Thoracic aorta (tissue), 2 donors: ENCODE data around the gene ADGRE1. TPM values are rescaled to one million over a fixed set of nuclear protein-coding genes. Genes with fewer than 3 reads are reported as not detected.

ENCODE experiments used
- ATAC-seq: fragments of 150-250 bp; one replicate; pipeline ENCODE4 v1.8.0; 2017; ENCODE audit warnings: low read depth; ENCODE audit not compliant: insufficient number of reproducible peaks, low FRiP score
- DNase-seq: peaks from one replicate; pipeline ENCODE4 v3.0.0-alpha.2; 2020; ENCODE audit warnings: low spot score
- H3K27ac ChIP-seq, 2 donors: fragments of 200-600 bp; sonication (generic); 1 replicate in 1 of 2; 2 replicates in 1 of 2; pipeline ENCODE4 v1.5.1; 2016; ENCODE audit warnings: mild to moderate bottlenecking in 2 of 2, moderate library complexity in 2 of 2
- H3K27me3 ChIP-seq: fragments of 200-600 bp; sonication (generic); replicated peaks from 2 replicates; pipeline ENCODE4 v1.6.0; 2016; ENCODE audit warnings: mild to moderate bottlenecking; ENCODE audit not compliant: insufficient read depth
- H3K36me3 ChIP-seq: fragments of 200-600 bp; sonication (generic); one replicate; pipeline ENCODE4 v1.5.1; 2016
- H3K4me1 ChIP-seq, 2 donors: fragments of 200-600 bp; sonication (generic); 1 replicate in 1 of 2; 2 replicates in 1 of 2; pipeline versions ENCODE4 v1.5.1 to v1.6.0; 2016; ENCODE audit warnings: low read depth in 2 of 2, mild to moderate bottlenecking in 1 of 2; ENCODE audit not compliant: control insufficient read depth in 1 of 2
- H3K4me3 ChIP-seq: fragments of 200-600 bp; sonication (generic); 2 replicates; pipeline ENCODE4 v1.5.1; 2016; ENCODE audit warnings: mild to moderate bottlenecking
- H3K9me3 ChIP-seq: fragments of 200-600 bp; sonication (generic); 2 replicates; pipeline ENCODE4 v1.5.1; 2016
- total RNA-seq, 2 donors: library from RNA; depleted of rRNA; stranded (reverse); fragments of >200 nt; gene quantifications; one replicate each; pipeline versions ENCODE4 v1.1.0 to v1.2.3, GENCODE V29; 2016
- TF ChIP-seq, protein P1 (sequence below): fragments of 200-600 bp; sonication (generic); IDR thresholded peaks from one replicate; pipeline ENCODE4 v1.5.1; 2019; ENCODE audit warnings: antibody characterized with exemption

The ADGRE1 gene
- total RNA-seq, 2 donors from 2014 or later = 0.41 to 0.42 TPM

DNA sequence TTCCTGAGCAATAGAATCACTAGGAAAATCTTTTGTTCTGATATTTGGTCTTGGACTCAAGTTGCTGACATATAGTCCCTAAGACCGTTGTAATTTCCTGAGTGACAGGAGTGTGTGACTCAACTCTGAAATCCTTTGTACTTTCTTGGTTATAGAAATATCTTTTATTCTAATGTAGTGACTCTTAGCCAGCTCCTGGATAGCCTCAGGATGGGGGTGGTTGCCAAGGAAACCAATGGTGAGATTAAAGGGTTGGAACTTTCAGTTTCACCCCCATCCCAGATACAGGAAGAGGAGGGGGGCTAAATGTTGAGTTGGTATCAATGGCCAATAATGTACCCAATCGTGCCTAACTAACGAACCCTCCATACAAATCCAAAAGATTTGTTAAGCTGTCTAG lies 92.0 kb downstream of the ADGRE1 start:
- Histone ChIP-seq H3K4me3 (no peak overlapping the region), H3K36me3 (no peaks in the 10 kb centered on the region), H3K27me3 (no peaks in the 10 kb centered on the region), H3K9me3 (peaks cover 19% of the 10 kb centered on the region), H3K27ac (no peak overlapping the region), H3K4me1 (no peaks in the 10 kb centered on the region)
- DNase-seq (no peak), ATAC-seq (no peak)
- TF ChIP-seq, protein P1, sequence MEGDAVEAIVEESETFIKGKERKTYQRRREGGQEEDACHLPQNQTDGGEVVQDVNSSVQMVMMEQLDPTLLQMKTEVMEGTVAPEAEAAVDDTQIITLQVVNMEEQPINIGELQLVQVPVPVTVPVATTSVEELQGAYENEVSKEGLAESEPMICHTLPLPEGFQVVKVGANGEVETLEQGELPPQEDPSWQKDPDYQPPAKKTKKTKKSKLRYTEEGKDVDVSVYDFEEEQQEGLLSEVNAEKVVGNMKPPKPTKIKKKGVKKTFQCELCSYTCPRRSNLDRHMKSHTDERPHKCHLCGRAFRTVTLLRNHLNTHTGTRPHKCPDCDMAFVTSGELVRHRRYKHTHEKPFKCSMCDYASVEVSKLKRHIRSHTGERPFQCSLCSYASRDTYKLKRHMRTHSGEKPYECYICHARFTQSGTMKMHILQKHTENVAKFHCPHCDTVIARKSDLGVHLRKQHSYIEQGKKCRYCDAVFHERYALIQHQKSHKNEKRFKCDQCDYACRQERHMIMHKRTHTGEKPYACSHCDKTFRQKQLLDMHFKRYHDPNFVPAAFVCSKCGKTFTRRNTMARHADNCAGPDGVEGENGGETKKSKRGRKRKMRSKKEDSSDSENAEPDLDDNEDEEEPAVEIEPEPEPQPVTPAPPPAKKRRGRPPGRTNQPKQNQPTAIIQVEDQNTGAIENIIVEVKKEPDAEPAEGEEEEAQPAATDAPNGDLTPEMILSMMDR = no peak

DNA sequence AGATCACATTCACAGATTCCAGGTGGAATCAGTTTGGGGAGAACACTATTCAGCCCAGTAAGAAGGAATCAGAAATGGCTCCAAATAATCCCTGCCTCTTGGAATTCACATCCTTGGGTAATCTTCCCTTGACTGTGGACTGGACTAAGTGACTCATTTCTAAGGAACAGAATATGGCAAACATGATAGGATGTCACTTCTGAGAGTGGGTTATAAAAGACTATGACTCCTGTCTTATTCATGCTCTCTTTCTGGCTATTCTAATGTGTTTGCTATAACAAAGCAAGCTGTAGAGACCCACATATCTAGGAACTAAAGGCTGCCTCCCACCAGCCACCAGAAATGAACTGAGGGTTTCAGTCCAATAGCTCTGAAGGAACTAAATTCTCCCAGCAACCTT lies 96.1 kb downstream of the ADGRE1 start:
- TF ChIP-seq, protein P1 = no peak
- H3K27me3 ChIP-seq = no peaks in the 10 kb centered on the region
- H3K27ac ChIP-seq = no peak overlapping the region
- H3K9me3 ChIP-seq = peaks cover 16% of the 10 kb centered on the region
- ATAC-seq (no peak), DNase-seq (no peak)
- no peaks in the 10 kb centered on the region for H3K36me3 ChIP-seq
- no peak overlapping the region for H3K4me3 ChIP-seq
- H3K4me1 ChIP-seq = no peaks in the 10 kb centered on the region

DNA sequence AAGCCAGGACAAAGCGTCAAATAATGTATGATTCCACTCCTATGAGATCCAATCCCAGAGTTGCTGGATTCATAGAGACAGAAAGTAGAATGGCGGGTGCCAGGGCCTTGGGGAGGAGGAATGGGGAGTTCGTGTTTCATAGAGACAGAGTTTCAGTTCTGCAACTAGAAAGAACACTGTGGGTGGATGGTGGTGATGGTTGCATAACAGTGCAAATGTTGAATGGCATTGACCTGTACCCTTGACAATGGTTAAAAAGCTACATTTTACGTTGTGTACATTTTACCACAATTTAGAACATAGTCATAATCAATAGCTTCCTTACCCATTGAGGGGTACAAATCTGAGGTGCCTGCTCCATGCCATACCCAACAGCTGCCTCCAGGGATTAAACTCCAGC lies 100.5 kb downstream of the ADGRE1 start:
- DNase-seq (no peak), ATAC-seq (no peak)
- Histone ChIP-seq H3K4me1 (no peaks in the 10 kb centered on the region), H3K27me3 (no peaks in the 10 kb centered on the region), H3K27ac (no peak overlapping the region), H3K4me3 (no peak overlapping the region), H3K9me3 (peaks cover 16% of the 10 kb centered on the region), H3K36me3 (no peaks in the 10 kb centered on the region)
- TF ChIP-seq, protein P1 = no peak

DNA sequence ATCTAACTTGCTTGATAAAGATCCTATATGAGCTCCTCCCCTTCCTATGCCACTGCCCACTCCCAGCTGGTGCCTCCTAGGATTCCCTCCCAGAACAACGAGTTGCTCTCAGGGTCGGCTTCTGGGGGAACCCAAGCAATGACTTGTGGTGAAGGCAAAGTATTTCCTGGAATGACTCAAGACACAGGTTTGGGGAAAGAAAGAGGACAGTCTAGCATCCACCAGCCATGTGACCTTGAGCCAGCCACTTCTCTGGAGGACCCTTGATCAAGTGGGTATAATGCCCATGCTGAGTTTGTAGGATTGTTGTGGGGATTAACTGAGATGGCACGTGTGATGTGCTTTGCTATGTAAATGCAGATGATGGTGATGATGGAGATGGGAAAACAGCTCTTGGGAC lies 100.9 kb downstream of the ADGRE1 start:
- H3K4me1 ChIP-seq = no peaks in the 10 kb centered on the region
- no peak overlapping the region for H3K27ac ChIP-seq
- no peaks in the 10 kb centered on the region for H3K27me3 ChIP-seq
- no peak for ATAC-seq
- H3K9me3 ChIP-seq = peaks cover 15% of the 10 kb centered on the region
- no peak for DNase-seq
- no peaks in the 10 kb centered on the region for H3K36me3 ChIP-seq
- TF ChIP-seq, protein P1 = no peak
- H3K4me3 ChIP-seq = no peak overlapping the region

Other genes starting within 250 kb of the ADGRE1 start
- 10 to 100 TPM in 1 of 2 donors, under 1 TPM in 1; 0.54 to 15.5 TPM for gene TNFSF14, start 217.4 kb upstream of the ADGRE1 start, total RNA-seq
- gene C3, start 166.9 kb upstream of the ADGRE1 start, total RNA-seq = 100 to 1,000 TPM; 277 to 754 TPM
- gene GPR108, start 150.0 kb upstream of the ADGRE1 start, total RNA-seq = 10 to 100 TPM; 32.2 to 84.2 TPM
- gene TRIP10, start 147.9 kb upstream of the ADGRE1 start, total RNA-seq = 100 to 1,000 TPM in 1 of 2 donors, 10 to 100 TPM in 1; 98.2 to 105 TPM
- 1 to 10 TPM in 1 of 2 donors, under 1 TPM in 1; 0.68 to 7.1 TPM for gene SH2D3A, start 120.1 kb upstream of the ADGRE1 start, total RNA-seq
- 10 to 100 TPM in 1 of 2 donors, 1 to 10 TPM in 1; 7.6 to 12.2 TPM for gene VAV1, start 114.9 kb upstream of the ADGRE1 start, total RNA-seq
- gene MBD3L2B, start 133.9 kb downstream of the ADGRE1 start, total RNA-seq = not detected
- gene MBD3L5, start 143.0 kb downstream of the ADGRE1 start, total RNA-seq = not detected
- gene MBD3L4, start 152.6 kb downstream of the ADGRE1 start, total RNA-seq = not detected
- not detected for gene MBD3L2, start 161.7 kb downstream of the ADGRE1 start, total RNA-seq
- not detected for gene MBD3L3, start 171.1 kb downstream of the ADGRE1 start, total RNA-seq
- gene ZNF557, start 182.1 kb downstream of the ADGRE1 start, total RNA-seq = 10 to 100 TPM in 1 of 2 donors, 1 to 10 TPM in 1; 8.3 to 12.1 TPM